Right lobe of liver (tissue), 4 donors: ENCODE measurements around the gene LRFN5.

ENCODE experiments used
- CTCF ChIP-seq, 4 donors: fragments of 200-600 bp in 3 of 4; fragments of 450-650 bp in 1 of 4; IDR thresholded peaks; one replicate each; pipeline versions ENCODE4 v1.5.1 to v1.8.0; 2016 to 2022; ENCODE audit warnings: antibody characterized with exemption in 4 of 4, mild to moderate bottlenecking in 2 of 4
- POLR2A ChIP-seq: fragments of 450-650 bp; IDR thresholded peaks from one replicate; pipeline ENCODE4 v1.6.1; 2017; ENCODE audit warnings: antibody characterized with exemption, mild to moderate bottlenecking
- donor health status: DM: no; HTN: no; CAD: no.
- donor health status: DM: no; HTN: no; CAD: no.
- donor health status: DM: no; HTN: yes; CAD: no.

GRCh38 chr14:41644606-41645005, 37.9 kb downstream of the LRFN5 start:
- no peak for TF ChIP-seq CTCF (IDR thresholded peaks at IDR 0.05)
- TF ChIP-seq POLR2A: no peak
